ENCODE measurements around the gene KCMF1.
"Not testable (repeated sequence)": the region's sequence is repeated elsewhere in the genome, so short reads cannot be mapped to it uniquely, and the experiment has no call there.

Gene KCMF1

GRCh38 chr2:84970868-84971509 is at the start of gene KCMF1:
Gene KCMF1 (plus strand): TSS chr2:84971161. CDS start chr2:84971452, 291 bp downstream.
- peak; percentile 84 for DNase-seq (ENCODE audit: low spot score)
- FAIRE-seq = no peak

- no peak for DNase-seq (ENCODE audit: low spot score)
- no peak for FAIRE-seq
These were observed 48.0 kb upstream of the KCMF1 start for GRCh38 chr2:84923009-84923408.

DNA sequence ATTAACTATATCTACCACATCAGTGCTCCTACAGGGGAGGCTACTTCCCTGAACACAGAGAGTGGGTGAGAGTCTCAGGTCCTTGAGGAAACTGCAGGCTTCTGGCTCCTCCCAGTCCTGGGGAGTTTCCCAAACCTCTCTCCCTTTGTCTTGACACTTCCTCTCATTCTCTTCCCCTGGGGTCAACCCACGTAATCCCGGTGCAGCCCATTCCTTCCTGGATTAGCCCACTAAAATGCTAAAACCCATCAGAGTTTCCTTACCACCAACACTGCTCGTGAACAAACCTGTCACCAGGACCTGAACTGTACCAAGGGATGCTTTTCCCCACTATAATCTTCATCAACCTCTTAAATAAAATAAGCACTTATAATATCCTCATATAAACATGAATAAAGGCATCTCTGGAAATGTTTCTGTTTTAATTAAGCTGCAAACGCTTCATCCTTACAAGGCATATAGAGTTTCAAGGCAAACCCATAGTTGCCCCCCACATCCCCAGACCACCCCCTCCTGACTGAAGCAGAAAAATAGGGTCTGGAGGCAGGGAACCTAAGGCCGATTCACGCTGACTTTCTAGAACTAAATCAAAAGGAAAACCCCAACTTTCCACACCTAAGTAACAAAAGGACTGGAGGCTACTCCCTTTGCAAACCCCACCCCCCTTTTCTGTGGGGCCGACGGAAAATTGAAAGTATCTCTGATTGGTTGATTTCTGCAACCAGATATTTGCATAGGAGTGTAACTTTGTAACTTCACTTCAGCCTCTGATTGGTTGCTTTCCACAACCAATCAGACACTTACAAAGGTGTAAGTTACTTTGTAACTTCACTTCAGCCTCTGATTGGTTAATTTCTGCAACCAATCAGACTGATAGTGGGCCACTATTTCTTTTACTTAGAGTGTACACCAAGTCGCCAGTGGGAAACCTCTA is 46.5 kb upstream of the KCMF1 start:
- FAIRE-seq (no peak), DNase-seq (ENCODE audit: low spot score) (no peak)

DNA sequence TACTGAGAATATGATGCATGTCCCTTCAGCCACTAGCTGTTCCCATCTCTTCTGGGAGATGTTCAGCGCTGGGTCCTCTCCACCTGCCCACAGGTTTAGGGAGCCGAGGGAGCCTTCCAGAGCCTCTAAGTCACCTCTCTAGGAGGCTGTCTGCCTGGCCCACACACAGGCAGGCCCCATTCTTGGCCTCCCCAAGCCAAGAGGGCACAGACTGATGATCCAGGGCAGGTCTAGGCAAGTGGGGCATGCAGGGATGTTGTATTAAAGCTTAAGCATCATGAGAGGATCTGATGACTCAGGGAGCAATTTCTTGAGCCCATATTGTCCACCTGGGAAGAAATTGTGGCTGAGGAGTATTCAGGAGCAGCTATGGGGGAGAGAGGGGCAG is 45.6 kb upstream of the KCMF1 start:
- no peak for FAIRE-seq
- no peak for DNase-seq (ENCODE audit: low spot score)

GRCh38 chr2:84925724-84926376 is 45.1 kb upstream of the KCMF1 start:
- DNase-seq (ENCODE audit: low spot score) = peak; percentile 81
- peak; percentile 81 for FAIRE-seq

DNA sequence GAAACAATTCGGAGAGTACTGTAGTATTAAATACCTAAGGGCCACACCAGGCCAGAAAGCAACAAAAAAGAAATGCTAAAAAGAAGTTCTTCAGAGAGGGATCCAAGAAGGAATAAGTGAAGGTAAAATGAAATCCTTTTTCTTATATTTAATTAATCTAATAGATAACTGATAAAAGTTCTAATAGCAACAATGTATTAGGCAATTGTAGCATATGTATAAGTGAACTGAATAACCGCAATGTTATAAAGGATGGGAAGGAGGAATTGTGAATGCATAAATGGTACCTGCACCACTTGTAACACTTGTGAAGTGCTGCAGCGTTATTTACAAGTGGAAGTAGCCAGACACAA is 43.7 kb upstream of the KCMF1 start:
- DNase-seq (ENCODE audit: low spot score) = no peak
- no peak for FAIRE-seq

- FAIRE-seq (no peak), DNase-seq (ENCODE audit: low spot score) (no peak)
These were observed 39.6 kb upstream of the KCMF1 start for GRCh38 chr2:84931384-84931821.

- no peak for DNase-seq (ENCODE audit: low spot score)
- no peak for FAIRE-seq
These were observed 32.6 kb upstream of the KCMF1 start for GRCh38 chr2:84938194-84938879.

- no peak for DNase-seq (ENCODE audit: low spot score)
- no peak for FAIRE-seq
These were observed 31.4 kb upstream of the KCMF1 start for GRCh38 chr2:84939426-84940087.

DNA sequence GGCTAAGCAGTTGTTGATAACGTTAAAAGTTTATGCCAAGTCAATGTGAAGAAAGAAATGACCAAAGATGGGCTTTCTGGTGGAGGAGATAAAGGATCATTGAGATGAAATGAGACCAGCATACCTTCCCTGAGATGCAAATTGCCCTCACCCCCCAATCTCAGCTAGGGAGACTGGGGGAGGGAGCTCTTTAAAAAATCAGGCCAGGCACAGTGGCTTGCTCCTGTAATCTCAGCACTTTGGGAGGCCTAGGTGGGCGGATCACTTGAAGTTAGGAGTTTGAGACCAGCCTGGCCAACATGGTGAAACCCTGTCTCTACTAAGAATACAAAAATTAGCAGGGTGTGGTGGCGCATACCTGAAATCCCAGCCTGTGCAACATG is 30.9 kb upstream of the KCMF1 start:
- FAIRE-seq (no peak), DNase-seq (ENCODE audit: low spot score) (no peak)

DNA sequence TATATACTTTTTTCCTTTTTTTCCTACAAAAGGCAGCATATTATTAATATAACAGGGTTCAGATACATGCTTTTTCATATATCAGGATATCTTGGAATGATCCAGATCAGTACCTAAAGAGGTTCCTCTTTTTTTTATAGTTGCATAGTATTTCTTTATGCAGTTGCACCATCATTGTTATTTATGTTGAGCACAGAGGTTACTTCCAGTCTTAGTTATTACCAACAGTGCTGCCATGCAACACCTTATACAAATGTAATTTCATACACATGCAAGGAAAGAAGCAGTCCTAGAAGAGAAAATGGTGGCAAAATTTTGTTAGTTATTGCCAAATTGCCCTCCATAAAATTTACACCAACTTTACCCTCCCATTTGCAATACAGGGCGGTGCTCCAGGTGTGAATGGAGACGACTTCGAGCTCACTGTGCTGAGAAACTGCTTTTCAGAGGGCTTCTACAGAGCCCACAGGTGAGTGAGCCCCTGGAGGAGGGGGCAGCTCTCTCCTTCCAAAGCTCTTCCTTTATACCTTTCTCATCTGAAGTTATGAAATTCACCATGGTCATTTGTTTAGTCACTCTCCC is 30.0 kb upstream of the KCMF1 start:
- FAIRE-seq (no peak), DNase-seq (ENCODE audit: low spot score) (no peak)

GRCh38 chr2:84942166-84942565 is 28.8 kb upstream of the KCMF1 start:
- DNase-seq (ENCODE audit: low spot score) (no peak), FAIRE-seq (no peak)

GRCh38 chr2:84942964-84943421 is 28.0 kb upstream of the KCMF1 start:
- DNase-seq (ENCODE audit: low spot score) (no peak), FAIRE-seq (no peak)

- FAIRE-seq (no peak), DNase-seq (ENCODE audit: low spot score) (no peak)
These were observed 26.6 kb upstream of the KCMF1 start for GRCh38 chr2:84944295-84944909.

DNA sequence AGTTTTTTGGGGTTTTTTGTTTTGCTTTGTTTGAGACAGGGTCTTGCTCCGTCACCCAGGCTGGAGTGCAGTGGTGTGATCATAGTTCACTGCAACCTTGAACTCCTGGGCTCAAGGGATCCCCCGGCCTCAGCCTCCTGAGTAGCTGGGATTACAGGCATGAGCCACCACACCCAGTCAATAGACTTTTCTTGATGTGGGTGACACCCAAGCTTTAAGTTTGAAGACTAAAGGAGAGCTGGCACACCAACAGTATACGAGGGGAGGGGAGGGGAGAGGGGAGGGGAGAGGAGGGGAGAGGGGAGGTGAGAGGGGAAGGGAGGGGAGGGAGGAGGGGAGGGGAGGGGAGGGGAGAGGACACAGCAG is 25.1 kb upstream of the KCMF1 start:
- DNase-seq (ENCODE audit: low spot score); FAIRE-seq: not testable (repeated sequence)

- FAIRE-seq = no peak
- DNase-seq (ENCODE audit: low spot score) = peak; percentile 88
These were observed 24.6 kb upstream of the KCMF1 start for GRCh38 chr2:84946204-84947009.

- no peak for DNase-seq (ENCODE audit: low spot score)
- FAIRE-seq = no peak
These were observed 23.9 kb upstream of the KCMF1 start for GRCh38 chr2:84947010-84947593.

GRCh38 chr2:84953535-84953934 is 17.4 kb upstream of the KCMF1 start:
- DNase-seq (ENCODE audit: low spot score) (no peak), FAIRE-seq (no peak)

DNA sequence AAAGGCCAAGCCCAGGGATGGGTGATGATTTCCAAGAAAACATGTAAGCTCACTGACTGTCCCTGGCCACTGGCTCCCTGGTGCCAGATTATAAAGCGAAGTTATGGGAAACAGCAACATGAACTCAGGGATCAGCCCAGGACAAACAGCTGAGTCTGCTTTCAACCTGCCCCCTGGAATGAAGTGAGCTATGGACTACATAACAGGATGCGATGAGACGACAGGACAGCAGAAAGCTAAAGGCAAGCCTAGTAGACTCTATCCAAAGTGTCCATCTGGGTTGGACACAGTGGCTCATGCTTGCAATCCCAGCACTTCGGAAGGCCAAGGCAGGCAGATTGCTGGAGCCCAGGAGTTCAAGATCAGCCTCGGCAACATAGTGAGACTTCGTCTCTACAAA is 16.6 kb upstream of the KCMF1 start:
- no peak for FAIRE-seq
- no peak for DNase-seq (ENCODE audit: low spot score)

Data from urothelium cell line (cell line).